ENCODE results near the gene OSBPL2. TPM values are rescaled to one million over a fixed set of nuclear protein-coding genes. Genes with fewer than 3 reads are reported as not detected.

The OSBPL2 gene
- total and polyA plus RNA-seq, 2 experiments from 2014 or later: 16.6 to 31.2 TPM

DNA sequence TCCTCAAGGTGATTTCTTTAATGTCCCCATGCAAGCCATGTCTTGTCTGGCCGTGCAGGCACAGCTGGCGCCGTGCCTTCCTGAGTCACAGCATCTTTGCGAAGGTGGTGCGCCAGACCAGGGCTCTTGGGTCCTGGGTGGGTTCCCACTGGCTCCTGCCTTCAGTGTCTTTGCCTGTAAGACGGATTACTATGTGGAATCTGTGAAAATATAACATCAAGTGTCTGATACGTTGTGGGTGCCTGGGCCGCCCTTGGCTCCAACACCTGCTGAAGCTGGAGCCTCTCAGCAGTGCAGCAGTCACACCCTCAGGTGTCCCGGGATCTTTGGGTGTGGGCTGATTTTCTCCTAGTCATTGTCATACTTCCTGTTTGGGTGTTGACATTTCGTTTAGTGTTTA lies 3.2 kb downstream of the OSBPL2 start:
- ATAC-seq (no peak), DNase-seq (ENCODE audit: low spot score) (no peak)
- Histone ChIP-seq H3F3A (replicated peaks; ENCODE audit: low read depth) (0 out of 2 replicates have a peak, but pooled peaks cover 3% of the 10 kb centered on the region), H3K79me2 (replicated peaks; ENCODE audit: insufficient read depth) (peaks cover 74% of the 10 kb centered on the region), H3K4me1 (ENCODE audit: insufficient read depth) (peaks cover 9% of the 10 kb centered on the region), H4K20me1 (replicated peaks; ENCODE audit: insufficient read depth) (peaks cover 27% of the 10 kb centered on the region), H3K27me3 (ENCODE audit: insufficient read depth) (no peaks in the 10 kb centered on the region), H3K4me2 (no peak overlapping the region), H2AFZ (no peak overlapping the region), H3K36me3 (ENCODE audit: insufficient read depth) (no peaks in the 10 kb centered on the region), H3K4me3 (no peak overlapping the region), H3K27ac (ENCODE audit: low read depth) (peak overlapping the region; percentile 63; the same call in 1 of the 2 replicates), H3K9me2 (ENCODE audit: insufficient read depth) (no peaks in the 10 kb centered on the region)
- no peak overlapping the region for H3K27ac Mint-ChIP-seq
- H3K36me3 Mint-ChIP-seq (ENCODE audit: low read depth): peaks cover 5% of the 10 kb centered on the region; the same call in 1 of the 3 replicates
- peaks cover 10% of the 10 kb centered on the region for H3K4me1 Mint-ChIP-seq
- H3K9me3 Mint-ChIP-seq: no peaks in the 10 kb centered on the region
- TF ChIP-seq JUNB (IDR thresholded peaks at IDR 0.05; ENCODE audit: unreplicated experiment): no peak
- no peak for TF ChIP-seq EZH2 (IDR thresholded peaks at IDR 0.05; ENCODE audit: low read depth, unreplicated experiment)
- TF ChIP-seq, protein P1, sequence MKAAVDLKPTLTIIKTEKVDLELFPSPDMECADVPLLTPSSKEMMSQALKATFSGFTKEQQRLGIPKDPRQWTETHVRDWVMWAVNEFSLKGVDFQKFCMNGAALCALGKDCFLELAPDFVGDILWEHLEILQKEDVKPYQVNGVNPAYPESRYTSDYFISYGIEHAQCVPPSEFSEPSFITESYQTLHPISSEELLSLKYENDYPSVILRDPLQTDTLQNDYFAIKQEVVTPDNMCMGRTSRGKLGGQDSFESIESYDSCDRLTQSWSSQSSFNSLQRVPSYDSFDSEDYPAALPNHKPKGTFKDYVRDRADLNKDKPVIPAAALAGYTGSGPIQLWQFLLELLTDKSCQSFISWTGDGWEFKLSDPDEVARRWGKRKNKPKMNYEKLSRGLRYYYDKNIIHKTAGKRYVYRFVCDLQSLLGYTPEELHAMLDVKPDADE (IDR thresholded peaks at IDR 0.05): no peak
- TF ChIP-seq, protein P2, sequence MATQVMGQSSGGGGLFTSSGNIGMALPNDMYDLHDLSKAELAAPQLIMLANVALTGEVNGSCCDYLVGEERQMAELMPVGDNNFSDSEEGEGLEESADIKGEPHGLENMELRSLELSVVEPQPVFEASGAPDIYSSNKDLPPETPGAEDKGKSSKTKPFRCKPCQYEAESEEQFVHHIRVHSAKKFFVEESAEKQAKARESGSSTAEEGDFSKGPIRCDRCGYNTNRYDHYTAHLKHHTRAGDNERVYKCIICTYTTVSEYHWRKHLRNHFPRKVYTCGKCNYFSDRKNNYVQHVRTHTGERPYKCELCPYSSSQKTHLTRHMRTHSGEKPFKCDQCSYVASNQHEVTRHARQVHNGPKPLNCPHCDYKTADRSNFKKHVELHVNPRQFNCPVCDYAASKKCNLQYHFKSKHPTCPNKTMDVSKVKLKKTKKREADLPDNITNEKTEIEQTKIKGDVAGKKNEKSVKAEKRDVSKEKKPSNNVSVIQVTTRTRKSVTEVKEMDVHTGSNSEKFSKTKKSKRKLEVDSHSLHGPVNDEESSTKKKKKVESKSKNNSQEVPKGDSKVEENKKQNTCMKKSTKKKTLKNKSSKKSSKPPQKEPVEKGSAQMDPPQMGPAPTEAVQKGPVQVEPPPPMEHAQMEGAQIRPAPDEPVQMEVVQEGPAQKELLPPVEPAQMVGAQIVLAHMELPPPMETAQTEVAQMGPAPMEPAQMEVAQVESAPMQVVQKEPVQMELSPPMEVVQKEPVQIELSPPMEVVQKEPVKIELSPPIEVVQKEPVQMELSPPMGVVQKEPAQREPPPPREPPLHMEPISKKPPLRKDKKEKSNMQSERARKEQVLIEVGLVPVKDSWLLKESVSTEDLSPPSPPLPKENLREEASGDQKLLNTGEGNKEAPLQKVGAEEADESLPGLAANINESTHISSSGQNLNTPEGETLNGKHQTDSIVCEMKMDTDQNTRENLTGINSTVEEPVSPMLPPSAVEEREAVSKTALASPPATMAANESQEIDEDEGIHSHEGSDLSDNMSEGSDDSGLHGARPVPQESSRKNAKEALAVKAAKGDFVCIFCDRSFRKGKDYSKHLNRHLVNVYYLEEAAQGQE (IDR thresholded peaks at IDR 0.05; ENCODE audit: unreplicated experiment): no peak
- no peak for TF ChIP-seq POLR2AphosphoS5 (IDR thresholded peaks at IDR 0.05; ENCODE audit: low read depth)
- TF ChIP-seq ZNF114 (CRISPR knock-in tag; IDR thresholded peaks at IDR 0.05): no peak
- TF ChIP-seq CREB1 (CRISPR knock-in tag; IDR thresholded peaks at IDR 0.05; ENCODE audit: low read depth): no peak
- TF ChIP-seq, protein P3, sequence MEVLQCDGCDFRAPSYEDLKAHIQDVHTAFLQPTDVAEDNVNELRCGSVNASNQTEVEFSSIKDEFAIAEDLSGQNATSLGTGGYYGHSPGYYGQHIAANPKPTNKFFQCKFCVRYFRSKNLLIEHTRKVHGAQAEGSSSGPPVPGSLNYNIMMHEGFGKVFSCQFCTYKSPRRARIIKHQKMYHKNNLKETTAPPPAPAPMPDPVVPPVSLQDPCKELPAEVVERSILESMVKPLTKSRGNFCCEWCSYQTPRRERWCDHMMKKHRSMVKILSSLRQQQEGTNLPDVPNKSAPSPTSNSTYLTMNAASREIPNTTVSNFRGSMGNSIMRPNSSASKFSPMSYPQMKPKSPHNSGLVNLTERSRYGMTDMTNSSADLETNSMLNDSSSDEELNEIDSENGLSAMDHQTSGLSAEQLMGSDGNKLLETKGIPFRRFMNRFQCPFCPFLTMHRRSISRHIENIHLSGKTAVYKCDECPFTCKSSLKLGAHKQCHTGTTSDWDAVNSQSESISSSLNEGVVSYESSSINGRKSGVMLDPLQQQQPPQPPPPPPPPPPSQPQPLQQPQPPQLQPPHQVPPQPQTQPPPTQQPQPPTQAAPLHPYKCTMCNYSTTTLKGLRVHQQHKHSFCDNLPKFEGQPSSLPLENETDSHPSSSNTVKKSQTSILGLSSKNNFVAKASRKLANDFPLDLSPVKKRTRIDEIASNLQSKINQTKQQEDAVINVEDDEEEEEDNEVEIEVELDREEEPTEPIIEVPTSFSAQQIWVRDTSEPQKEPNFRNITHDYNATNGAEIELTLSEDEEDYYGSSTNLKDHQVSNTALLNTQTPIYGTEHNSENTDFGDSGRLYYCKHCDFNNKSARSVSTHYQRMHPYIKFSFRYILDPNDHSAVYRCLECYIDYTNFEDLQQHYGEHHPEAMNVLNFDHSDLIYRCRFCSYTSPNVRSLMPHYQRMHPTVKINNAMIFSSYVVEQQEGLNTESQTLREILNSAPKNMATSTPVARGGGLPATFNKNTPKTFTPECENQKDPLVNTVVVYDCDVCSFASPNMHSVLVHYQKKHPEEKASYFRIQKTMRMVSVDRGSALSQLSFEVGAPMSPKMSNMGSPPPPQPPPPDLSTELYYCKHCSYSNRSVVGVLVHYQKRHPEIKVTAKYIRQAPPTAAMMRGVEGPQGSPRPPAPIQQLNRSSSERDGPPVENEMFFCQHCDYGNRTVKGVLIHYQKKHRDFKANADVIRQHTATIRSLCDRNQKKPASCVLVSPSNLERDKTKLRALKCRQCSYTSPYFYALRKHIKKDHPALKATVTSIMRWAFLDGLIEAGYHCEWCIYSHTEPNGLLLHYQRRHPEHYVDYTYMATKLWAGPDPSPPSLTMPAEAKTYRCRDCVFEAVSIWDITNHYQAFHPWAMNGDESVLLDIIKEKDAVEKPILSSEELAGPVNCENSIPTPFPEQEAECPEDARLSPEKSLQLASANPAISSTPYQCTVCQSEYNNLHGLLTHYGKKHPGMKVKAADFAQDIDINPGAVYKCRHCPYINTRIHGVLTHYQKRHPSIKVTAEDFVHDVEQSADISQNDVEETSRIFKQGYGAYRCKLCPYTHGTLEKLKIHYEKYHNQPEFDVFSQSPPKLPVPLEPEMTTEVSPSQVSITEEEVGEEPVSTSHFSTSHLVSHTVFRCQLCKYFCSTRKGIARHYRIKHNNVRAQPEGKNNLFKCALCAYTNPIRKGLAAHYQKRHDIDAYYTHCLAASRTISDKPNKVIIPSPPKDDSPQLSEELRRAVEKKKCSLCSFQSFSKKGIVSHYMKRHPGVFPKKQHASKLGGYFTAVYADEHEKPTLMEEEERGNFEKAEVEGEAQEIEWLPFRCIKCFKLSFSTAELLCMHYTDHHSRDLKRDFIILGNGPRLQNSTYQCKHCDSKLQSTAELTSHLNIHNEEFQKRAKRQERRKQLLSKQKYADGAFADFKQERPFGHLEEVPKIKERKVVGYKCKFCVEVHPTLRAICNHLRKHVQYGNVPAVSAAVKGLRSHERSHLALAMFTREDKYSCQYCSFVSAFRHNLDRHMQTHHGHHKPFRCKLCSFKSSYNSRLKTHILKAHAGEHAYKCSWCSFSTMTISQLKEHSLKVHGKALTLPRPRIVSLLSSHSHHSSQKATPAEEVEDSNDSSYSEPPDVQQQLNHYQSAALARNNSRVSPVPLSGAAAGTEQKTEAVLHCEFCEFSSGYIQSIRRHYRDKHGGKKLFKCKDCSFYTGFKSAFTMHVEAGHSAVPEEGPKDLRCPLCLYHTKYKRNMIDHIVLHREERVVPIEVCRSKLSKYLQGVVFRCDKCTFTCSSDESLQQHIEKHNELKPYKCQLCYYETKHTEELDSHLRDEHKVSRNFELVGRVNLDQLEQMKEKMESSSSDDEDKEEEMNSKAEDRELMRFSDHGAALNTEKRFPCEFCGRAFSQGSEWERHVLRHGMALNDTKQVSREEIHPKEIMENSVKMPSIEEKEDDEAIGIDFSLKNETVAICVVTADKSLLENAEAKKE (CRISPR knock-in tag; IDR thresholded peaks at IDR 0.05): no peak
- no peak for TF ChIP-seq EZH2phosphoT487 (IDR thresholded peaks at IDR 0.05; ENCODE audit: unreplicated experiment)
- TF ChIP-seq, protein P4, sequence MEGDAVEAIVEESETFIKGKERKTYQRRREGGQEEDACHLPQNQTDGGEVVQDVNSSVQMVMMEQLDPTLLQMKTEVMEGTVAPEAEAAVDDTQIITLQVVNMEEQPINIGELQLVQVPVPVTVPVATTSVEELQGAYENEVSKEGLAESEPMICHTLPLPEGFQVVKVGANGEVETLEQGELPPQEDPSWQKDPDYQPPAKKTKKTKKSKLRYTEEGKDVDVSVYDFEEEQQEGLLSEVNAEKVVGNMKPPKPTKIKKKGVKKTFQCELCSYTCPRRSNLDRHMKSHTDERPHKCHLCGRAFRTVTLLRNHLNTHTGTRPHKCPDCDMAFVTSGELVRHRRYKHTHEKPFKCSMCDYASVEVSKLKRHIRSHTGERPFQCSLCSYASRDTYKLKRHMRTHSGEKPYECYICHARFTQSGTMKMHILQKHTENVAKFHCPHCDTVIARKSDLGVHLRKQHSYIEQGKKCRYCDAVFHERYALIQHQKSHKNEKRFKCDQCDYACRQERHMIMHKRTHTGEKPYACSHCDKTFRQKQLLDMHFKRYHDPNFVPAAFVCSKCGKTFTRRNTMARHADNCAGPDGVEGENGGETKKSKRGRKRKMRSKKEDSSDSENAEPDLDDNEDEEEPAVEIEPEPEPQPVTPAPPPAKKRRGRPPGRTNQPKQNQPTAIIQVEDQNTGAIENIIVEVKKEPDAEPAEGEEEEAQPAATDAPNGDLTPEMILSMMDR (conservative IDR thresholded peaks at IDR 0.05; ENCODE audit: low read depth in 2 of 2): no peak
- TF ChIP-seq NANOG (IDR thresholded peaks at IDR 0.05; ENCODE audit: borderline replicate concordance): no peak
- TF ChIP-seq ZNF331 (CRISPR knock-in tag; IDR thresholded peaks at IDR 0.05; ENCODE audit: low read depth): no peak
- TF ChIP-seq STAT1 (IDR thresholded peaks at IDR 0.05; ENCODE audit: unreplicated experiment): no peak
- H3K4me3 Mint-ChIP-seq: no peak overlapping the region
- H3K27me3 Mint-ChIP-seq (ENCODE audit: insufficient read depth, low read depth, poor library complexity): peaks cover 9% of the 10 kb centered on the region

All from GM23338 (cell line).